ENCODE measurements around the gene RRP1.

The RRP1 gene

DNA sequence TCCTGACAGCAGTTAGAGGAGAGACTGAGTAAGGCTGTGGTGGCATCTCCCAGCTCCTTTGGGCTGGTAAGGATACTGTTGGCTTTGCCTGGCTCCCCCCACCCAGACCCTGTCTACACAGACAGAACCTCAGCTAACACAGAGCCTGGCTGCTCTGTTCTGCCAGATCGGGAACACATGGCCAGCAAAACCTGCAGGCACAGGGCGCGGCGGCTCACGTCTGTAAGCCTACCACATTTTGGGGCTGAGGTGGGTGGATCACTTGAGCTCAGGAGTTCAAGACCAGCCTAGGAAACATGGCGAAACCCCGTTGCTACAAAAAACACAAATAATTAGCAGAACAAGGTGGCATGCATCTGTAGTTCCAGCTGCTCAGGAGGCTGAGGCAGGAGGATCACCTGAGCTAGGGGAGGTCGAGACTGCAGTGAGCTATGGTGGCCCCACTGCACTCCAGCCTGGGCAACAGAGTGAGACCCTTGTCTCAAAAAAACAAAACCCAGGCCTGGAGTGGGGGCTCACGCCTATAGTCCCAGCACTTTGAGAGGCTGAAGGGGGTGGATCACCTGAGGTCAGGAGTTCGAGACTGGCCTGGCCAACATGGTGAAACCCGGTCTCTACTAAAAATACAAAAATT, 19.9 kb upstream of the RRP1 start:
- H3K9ac ChIP-seq (ENCODE audit: low read depth, low read length), result no peak overlapping the region
- H3K9me3 ChIP-seq (ENCODE audit: insufficient read depth, low read depth, low read length), result no peaks in the 10 kb centered on the region
- H3K27me3 ChIP-seq (ENCODE audit: insufficient read depth, low read length), result no peaks in the 10 kb centered on the region
- 96% methylated on average over 11 of the region's 11 CpGs for WGBS
- H3K27ac ChIP-seq (ENCODE audit: low read depth, low read length), result no peak overlapping the region
- no peak overlapping the region for H3K4me3 ChIP-seq (ENCODE audit: low read length)
- H3K4me1 ChIP-seq (ENCODE audit: insufficient read depth, low read length), result peaks cover 29% of the 10 kb centered on the region
- peaks cover 15% of the 10 kb centered on the region for H3K36me3 ChIP-seq (ENCODE audit: insufficient read depth, low read length)

DNA sequence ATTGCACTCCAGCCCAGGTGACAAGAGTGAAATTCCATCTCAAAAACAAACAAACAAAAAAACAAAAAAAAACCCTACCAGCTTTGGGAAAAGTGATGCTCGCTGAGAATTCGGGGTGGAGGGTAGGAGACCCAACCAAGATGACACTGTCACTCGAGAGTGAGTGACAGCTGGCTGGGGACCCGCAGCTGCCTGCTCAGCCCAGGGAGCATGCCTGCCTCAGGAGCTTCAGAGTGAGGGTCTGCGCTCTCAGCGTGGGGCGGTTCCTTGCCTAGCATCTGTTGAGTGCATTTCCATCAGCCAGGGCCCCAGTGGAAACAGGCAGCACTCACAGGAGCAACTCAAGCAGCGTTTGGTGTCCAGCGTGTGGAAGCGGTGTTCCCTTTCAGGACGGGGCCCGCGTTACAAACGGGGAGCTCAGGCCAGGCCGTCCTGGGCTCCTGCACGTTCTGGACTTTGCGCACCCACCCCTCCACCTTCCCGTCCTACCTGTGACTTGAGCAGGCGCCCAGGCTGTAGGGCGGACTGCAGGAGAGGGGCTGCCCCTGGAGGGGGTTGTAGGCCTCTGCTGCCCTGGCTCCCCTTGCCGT, 19.2 kb upstream of the RRP1 start:
- Histone ChIP-seq H3K27ac (ENCODE audit: low read depth, low read length) (no peak overlapping the region), H3K4me3 (ENCODE audit: low read length) (no peak overlapping the region), H3K9me3 (ENCODE audit: insufficient read depth, low read depth, low read length) (no peaks in the 10 kb centered on the region), H3K27me3 (ENCODE audit: insufficient read depth, low read length) (no peaks in the 10 kb centered on the region), H3K4me1 (ENCODE audit: insufficient read depth, low read length) (peaks cover 29% of the 10 kb centered on the region), H3K36me3 (ENCODE audit: insufficient read depth, low read length) (peaks cover 18% of the 10 kb centered on the region), H3K9ac (ENCODE audit: low read depth, low read length) (no peak overlapping the region)
- WGBS, result 95% methylated on average over 20 of the region's 21 CpGs

DNA sequence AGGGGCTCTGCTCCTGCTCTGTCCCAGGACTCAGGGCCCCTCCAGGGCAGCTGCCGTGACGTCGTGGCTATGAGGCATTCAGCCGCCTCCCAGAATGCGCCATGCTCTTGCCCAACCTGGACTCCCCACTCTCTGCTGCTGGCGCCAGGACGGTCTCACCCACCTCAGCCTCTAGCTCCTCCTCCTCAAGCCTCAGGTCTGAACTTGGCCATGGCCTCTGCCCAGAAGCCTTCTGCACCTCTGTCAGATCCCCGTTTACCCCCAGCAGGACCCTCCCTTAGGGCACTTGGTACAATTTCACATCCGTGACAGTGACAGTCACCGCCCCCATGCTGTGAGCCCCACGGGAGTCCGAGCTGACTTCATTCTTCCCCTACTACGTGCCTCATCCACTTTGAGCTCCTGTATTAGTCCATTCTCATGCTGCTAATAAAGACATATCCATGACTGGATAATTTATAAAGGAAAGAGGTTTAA, 18.1 kb upstream of the RRP1 start:
- Histone ChIP-seq H3K9me3 (ENCODE audit: insufficient read depth, low read depth, low read length) (no peaks in the 10 kb centered on the region), H3K9ac (ENCODE audit: low read depth, low read length) (no peak overlapping the region), H3K27me3 (ENCODE audit: insufficient read depth, low read length) (no peaks in the 10 kb centered on the region), H3K36me3 (ENCODE audit: insufficient read depth, low read length) (peaks cover 18% of the 10 kb centered on the region), H3K4me3 (ENCODE audit: low read length) (no peak overlapping the region), H3K4me1 (ENCODE audit: insufficient read depth, low read length) (peaks cover 29% of the 10 kb centered on the region), H3K27ac (ENCODE audit: low read depth, low read length) (no peak overlapping the region)
- 74% methylated on average over 13 of the region's 13 CpGs for WGBS

DNA sequence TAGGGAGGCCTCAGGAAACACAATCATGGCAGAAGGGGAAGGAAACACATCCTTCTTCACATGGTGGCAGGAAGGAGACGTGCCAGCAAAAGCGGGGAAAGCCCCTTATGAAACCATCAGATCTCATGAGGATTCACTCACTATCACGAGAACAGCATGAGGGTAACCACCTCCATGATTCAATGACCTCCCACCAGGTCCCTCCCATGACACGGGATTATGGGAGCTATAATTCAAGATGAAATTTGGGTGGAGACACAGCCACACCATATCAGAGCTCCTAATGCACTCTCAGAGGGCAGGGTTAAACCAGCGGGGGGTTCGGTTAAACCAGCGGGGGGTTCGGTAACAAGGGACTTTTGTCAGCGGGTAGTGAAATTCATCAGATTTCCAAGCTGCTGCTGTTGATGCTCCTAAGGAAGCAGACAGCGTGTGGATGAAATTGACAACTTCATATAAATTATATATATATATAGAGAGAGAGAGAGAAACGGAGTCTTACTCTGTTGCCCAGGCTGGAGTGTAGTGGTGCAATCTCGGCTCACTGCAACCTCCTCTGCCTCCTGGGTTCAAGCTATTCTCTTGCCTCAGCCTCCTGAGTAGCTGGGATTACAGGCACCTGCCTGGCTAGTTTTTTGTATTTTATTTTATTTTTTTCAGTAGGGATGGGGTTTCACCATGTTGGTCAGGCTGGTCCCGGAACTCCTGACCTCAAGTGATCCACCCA, 17.5 kb upstream of the RRP1 start:
- H3K27me3 ChIP-seq (ENCODE audit: insufficient read depth, low read length), result no peaks in the 10 kb centered on the region
- peaks cover 29% of the 10 kb centered on the region for H3K4me1 ChIP-seq (ENCODE audit: insufficient read depth, low read length)
- no peak overlapping the region for H3K9ac ChIP-seq (ENCODE audit: low read depth, low read length)
- WGBS, result 85% methylated on average over 12 of the region's 13 CpGs
- H3K27ac ChIP-seq (ENCODE audit: low read depth, low read length), result no peak overlapping the region
- no peaks in the 10 kb centered on the region for H3K9me3 ChIP-seq (ENCODE audit: insufficient read depth, low read depth, low read length)
- no peak overlapping the region for H3K4me3 ChIP-seq (ENCODE audit: low read length)
- peaks cover 18% of the 10 kb centered on the region for H3K36me3 ChIP-seq (ENCODE audit: insufficient read depth, low read length)

DNA sequence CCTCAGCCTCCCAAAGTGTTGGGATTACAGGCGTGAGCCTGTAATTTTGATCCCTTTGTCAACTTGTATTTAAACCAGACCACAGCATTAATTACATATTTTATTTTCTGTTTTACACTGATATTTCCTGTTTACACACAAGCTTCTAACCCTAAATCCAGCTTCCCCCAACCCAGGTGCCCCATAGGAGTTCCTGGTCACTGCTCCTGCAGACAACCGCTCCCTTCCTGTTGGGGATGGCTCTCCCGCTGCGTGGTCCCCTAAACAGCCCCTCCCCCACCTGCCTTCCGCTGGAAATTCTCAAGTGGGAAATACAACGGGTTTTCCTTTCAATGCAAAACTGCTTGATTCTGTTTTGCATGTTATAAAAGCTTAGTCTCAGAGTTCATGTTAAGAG, 17.0 kb upstream of the RRP1 start:
- 39% methylated on average over 6 of the region's 6 CpGs for WGBS
- H3K4me3 ChIP-seq (ENCODE audit: low read length), result no peak overlapping the region
- peaks cover 18% of the 10 kb centered on the region for H3K36me3 ChIP-seq (ENCODE audit: insufficient read depth, low read length)
- peaks cover 29% of the 10 kb centered on the region for H3K4me1 ChIP-seq (ENCODE audit: insufficient read depth, low read length)
- no peaks in the 10 kb centered on the region for H3K9me3 ChIP-seq (ENCODE audit: insufficient read depth, low read depth, low read length)
- no peak overlapping the region for H3K27ac ChIP-seq (ENCODE audit: low read depth, low read length)
- no peak overlapping the region for H3K9ac ChIP-seq (ENCODE audit: low read depth, low read length)
- no peaks in the 10 kb centered on the region for H3K27me3 ChIP-seq (ENCODE audit: insufficient read depth, low read length)

DNA sequence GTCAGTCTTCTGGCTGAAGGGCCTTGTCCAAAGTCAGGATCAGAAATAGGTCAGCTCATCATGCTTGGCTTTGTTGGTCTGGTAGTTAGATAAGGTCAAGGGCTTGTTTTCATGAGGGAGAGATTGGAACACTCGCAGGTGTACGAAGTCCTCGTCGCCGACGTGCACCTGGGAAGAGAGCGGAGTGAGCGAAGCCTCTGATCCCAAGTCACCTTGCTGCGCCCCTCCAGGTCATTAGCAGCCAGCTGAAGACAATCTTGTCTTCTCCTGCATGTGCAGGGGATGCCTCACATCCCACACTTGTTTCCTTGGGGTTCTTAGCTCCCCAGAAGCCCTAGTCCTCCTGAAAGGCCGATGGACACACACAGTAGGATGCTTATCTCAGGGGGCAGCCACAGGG, 15.2 kb upstream of the RRP1 start:
- Histone ChIP-seq H3K4me3 (ENCODE audit: low read length) (no peak overlapping the region), H3K27me3 (ENCODE audit: insufficient read depth, low read length) (no peaks in the 10 kb centered on the region), H3K36me3 (ENCODE audit: insufficient read depth, low read length) (peaks cover 18% of the 10 kb centered on the region), H3K9me3 (ENCODE audit: insufficient read depth, low read depth, low read length) (no peaks in the 10 kb centered on the region), H3K27ac (ENCODE audit: low read depth, low read length) (no peak overlapping the region), H3K9ac (ENCODE audit: low read depth, low read length) (no peak overlapping the region), H3K4me1 (ENCODE audit: insufficient read depth, low read length) (peaks cover 22% of the 10 kb centered on the region)
- 97% methylated on average over 10 of the region's 10 CpGs for WGBS

DNA sequence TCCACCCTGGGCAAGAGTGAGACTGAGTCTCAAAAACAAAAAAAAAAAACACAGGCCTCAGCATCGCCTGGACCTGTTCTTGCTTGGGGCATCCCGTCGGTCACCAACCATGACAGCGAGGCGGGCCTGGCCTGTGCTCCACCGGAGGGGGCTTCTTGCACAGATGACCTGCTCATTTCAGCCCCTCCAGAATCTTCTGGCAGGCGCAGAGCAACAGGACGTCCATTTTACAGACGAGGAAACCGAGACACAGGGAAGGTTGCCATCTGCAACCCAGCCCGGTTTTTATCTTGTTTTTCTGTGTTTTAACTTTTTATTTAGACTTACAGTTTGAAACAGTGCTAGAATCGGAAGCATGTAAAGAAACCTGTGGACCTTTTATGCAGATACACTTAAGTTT, 14.2 kb upstream of the RRP1 start:
- Histone ChIP-seq H3K4me1 (ENCODE audit: insufficient read depth, low read length) (peaks cover 22% of the 10 kb centered on the region), H3K9ac (ENCODE audit: low read depth, low read length) (peak overlapping the region; percentile 88; the same call in 1 of the 2 replicates), H3K36me3 (ENCODE audit: insufficient read depth, low read length) (peaks cover 18% of the 10 kb centered on the region), H3K4me3 (ENCODE audit: low read length) (peak overlapping the region; percentile 98), H3K27ac (ENCODE audit: low read depth, low read length) (no peak overlapping the region), H3K9me3 (ENCODE audit: insufficient read depth, low read depth, low read length) (no peaks in the 10 kb centered on the region), H3K27me3 (ENCODE audit: insufficient read depth, low read length) (no peaks in the 10 kb centered on the region)
- 85% methylated on average over 12 of the region's 12 CpGs for WGBS

DNA sequence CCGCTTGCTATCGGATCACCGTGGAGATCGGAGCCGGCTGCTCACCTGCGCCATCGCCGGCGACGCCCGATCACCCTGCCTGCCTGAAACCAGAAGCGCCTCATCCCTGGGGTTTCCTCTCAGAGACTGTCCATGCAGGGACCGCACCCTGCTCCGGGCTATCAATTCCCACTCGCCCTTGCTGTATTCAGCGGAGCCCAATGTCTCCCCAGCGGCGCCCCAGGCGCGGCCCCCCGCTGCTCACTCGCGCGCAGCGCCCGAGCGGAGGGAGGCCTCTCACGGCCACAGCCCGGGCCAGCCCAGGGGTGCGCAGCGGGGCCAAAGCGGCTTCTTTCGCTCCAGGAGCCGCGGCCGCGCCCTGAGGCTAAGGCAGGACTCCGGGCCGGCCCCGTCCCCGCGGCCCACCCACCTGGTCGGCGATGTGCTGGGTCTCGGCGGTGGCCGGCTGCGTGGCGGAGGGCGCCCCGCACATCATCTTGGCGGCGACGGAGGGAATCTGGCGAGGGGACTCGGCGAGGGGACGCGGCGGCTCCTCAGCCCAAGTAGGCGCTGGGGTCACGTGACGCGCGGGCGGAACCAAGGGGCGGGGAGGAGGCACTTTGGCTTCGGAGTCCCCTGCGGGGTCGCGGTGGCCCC, 13.5 kb upstream of the RRP1 start, which contains the start of gene CSTB:
Gene CSTB (minus strand): TSS at position 514 of the 636 bp plus-strand sequence. CDS start 39 bp downstream, at position 475.
- peaks cover 22% of the 10 kb centered on the region for H3K4me1 ChIP-seq (ENCODE audit: insufficient read depth, low read length)
- under 1% methylated on average over 71 of the region's 71 CpGs for WGBS
- no peaks in the 10 kb centered on the region for H3K27me3 ChIP-seq (ENCODE audit: insufficient read depth, low read length)
- peaks cover 18% of the 10 kb centered on the region for H3K36me3 ChIP-seq (ENCODE audit: insufficient read depth, low read length)
- peak within 1 kb of the TSS; percentile 66; the same call in 1 of the 2 replicates for H3K27ac ChIP-seq (ENCODE audit: low read depth, low read length)
- no peaks in the 10 kb centered on the region for H3K9me3 ChIP-seq (ENCODE audit: insufficient read depth, low read depth, low read length)
- H3K4me3 ChIP-seq (ENCODE audit: low read length), result peak within 1 kb of the TSS; percentile 98
- peak within 1 kb of the TSS; percentile 88 for H3K9ac ChIP-seq (ENCODE audit: low read depth, low read length)

DNA sequence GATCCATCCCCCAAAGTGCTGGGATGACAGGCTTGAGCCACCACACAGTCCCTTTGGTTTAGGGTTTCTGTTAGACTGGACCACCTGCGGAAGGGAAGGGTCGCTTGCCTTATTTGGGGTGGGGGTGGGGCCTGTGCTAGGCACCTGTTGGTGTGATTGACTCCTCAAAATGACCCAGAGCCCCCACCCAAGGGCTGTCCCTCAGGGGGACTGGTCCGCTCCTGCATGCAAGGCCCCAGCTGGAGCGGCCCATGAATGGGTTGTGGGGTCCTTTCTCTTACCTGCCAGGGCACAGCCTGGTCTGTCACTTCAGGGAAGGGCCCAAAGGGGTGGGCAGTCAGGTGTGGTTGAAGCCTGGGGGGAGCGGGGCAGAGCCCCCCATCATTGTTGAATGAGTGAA, 11.4 kb upstream of the RRP1 start:
- WGBS, result 88% methylated on average over 5 of the region's 5 CpGs
- Histone ChIP-seq H3K36me3 (ENCODE audit: insufficient read depth, low read length) (peaks cover 18% of the 10 kb centered on the region), H3K27ac (ENCODE audit: low read depth, low read length) (no peak overlapping the region), H3K4me1 (ENCODE audit: insufficient read depth, low read length) (peaks cover 7% of the 10 kb centered on the region; the same call in 1 of the 2 replicates), H3K4me3 (ENCODE audit: low read length) (no peak overlapping the region), H3K9me3 (ENCODE audit: insufficient read depth, low read depth, low read length) (no peaks in the 10 kb centered on the region), H3K27me3 (ENCODE audit: insufficient read depth, low read length) (no peaks in the 10 kb centered on the region), H3K9ac (ENCODE audit: low read depth, low read length) (no peak overlapping the region)

DNA sequence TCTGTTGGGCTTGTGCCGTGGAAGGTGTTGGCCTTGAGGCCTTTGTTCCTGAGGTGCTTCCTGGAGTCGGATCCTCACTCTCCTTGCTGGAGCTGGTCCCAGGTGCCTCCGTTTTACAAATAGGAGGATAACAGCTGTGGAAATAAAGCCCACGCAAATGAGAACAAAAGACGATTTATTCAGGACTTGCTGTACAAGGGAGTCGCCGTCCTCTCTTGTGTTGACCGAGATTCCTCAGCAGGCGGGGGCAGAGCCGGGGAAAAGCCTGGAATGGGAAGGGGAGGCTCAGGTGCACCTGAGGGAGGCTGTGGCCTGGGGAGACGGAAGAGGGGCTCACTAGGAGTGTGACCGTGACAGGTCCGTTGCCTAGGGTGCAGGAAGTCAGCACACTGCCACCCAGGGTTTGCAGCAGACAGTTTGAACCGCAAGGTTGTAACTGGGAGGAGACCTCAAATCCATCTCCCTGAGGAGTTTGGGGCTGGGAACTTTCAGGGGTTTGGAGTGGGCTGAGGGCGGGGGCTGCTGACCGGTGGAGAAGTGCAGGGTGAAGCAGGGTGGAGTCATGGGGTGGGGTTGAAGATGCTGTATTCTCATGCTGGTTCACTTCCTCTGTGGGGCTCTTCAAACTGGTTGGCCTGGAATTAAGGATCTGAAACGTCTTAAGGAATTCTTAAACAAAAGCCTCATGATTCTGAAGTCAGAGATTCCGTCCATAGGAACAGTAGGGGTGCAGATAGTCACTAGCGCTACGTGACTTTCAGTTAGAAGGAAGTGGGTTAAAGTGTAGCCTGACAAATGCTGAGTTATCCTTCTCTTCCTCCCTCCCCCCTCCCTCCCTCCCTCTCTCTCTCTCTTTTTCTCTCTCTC, 10.7 kb upstream of the RRP1 start:
- Histone ChIP-seq H3K9me3 (ENCODE audit: insufficient read depth, low read depth, low read length) (no peaks in the 10 kb centered on the region), H3K27ac (ENCODE audit: low read depth, low read length) (peak overlapping the region; percentile 36; the same call in 1 of the 2 replicates), H3K9ac (ENCODE audit: low read depth, low read length) (0 out of 2 replicates have a peak overlapping the region, but pooled peaks have one; percentile 11), H3K4me1 (ENCODE audit: insufficient read depth, low read length) (peaks cover 6% of the 10 kb centered on the region; the same call in 1 of the 2 replicates), H3K36me3 (ENCODE audit: insufficient read depth, low read length) (peaks cover 10% of the 10 kb centered on the region), H3K4me3 (ENCODE audit: low read length) (no peak overlapping the region), H3K27me3 (ENCODE audit: insufficient read depth, low read length) (no peaks in the 10 kb centered on the region)
- 59% methylated on average over 19 of the region's 20 CpGs for WGBS

Data from HUES64 (cell line).